H1 (cell line): ENCODE results near the gene AGAP1. TPM values are rescaled to one million over a fixed set of nuclear protein-coding genes. Genes with fewer than 3 reads are reported as not detected.

ENCODE experiments used
- CTCF ChIA-PET: fragments of 300-600 bp; sonication (Branson Sonifier 250); formaldehyde crosslinking; loops from one replicate; lab custom pipeline; 2021; ENCODE audit not compliant: partially characterized antibody; lab: Charles Lee
- POLR2A ChIA-PET: fragments of 300-600 bp; sonication (Branson Sonifier 250); formaldehyde crosslinking; loops from one replicate; lab custom pipeline; 2021; ENCODE audit warnings: inconsistent platforms; ENCODE audit not compliant: partially characterized antibody; lab: Charles Lee
- DNase-seq, 2 experiments: peaks; one replicate each; pipeline versions ENCODE4 v3.0.0 to v3.0.0-alpha.2; 2010 to 2022; ENCODE audit warnings: low spot score in 2 of 2, low read depth in 1 of 2, mixed read lengths in 1 of 2
- FAIRE-seq: peaks from 2 replicates; lab custom pipeline; 2011; peaks lifted over from hg19 to GRCh38; lab: Jason Lieb, UNC
- H2AFZ ChIP-seq: 2 replicates; pipeline ENCODE4 v1.8.1; 2012; ENCODE audit warnings: low read length, inconsistent platforms
- H2AK5ac ChIP-seq: 2 replicates; pipeline ENCODE4 v1.6.1; 2013; ENCODE audit warnings: low read depth, low read length
- H2BK120ac ChIP-seq: replicated peaks from 2 replicates; pipeline ENCODE3; 2013; ENCODE audit warnings: low read depth, low read length, inconsistent platforms
- H2BK12ac ChIP-seq: 2 replicates; pipeline ENCODE4 v1.6.1; 2013; ENCODE audit warnings: low read depth, low read length
- H2BK15ac ChIP-seq: 2 replicates; pipeline ENCODE4 v1.6.1; 2013; ENCODE audit warnings: low read length
- H2BK20ac ChIP-seq: 2 replicates; pipeline ENCODE4 v1.6.1; 2013; ENCODE audit warnings: low read length
- H2BK5ac ChIP-seq: 2 replicates; pipeline ENCODE4 v1.6.1; 2013; ENCODE audit warnings: low read depth, low read length
- H3K14ac ChIP-seq: 2 replicates; pipeline ENCODE4 v1.6.1; 2013; ENCODE audit warnings: inconsistent platforms; ENCODE audit not compliant: insufficient read length
- H3K18ac ChIP-seq: 2 replicates; pipeline ENCODE4 v1.6.1; 2013; ENCODE audit warnings: low read length; ENCODE audit errors: extremely low read depth
- H3K23ac ChIP-seq: 2 replicates; pipeline ENCODE4 v1.6.1; 2013; ENCODE audit warnings: inconsistent platforms; ENCODE audit not compliant: insufficient read length
- H3K23me2 ChIP-seq: 2 replicates; pipeline ENCODE4 v1.6.1; 2013; ENCODE audit warnings: low read depth, low read length
- H3K27ac ChIP-seq: 2 replicates; pipeline ENCODE4 v1.6.1; 2011; ENCODE audit warnings: low read depth, low read length, inconsistent platforms
- H3K27me3 ChIP-seq, 4 experiments: replicated peaks in 1 of 4; 1 replicate in 1 of 4; 2 replicates in 3 of 4; pipeline versions ENCODE4 v1.6.1 to v1.8.1; 2011 to 2013; ENCODE audit warnings: low read length in 3 of 4, mild to moderate bottlenecking in 3 of 4, inconsistent platforms in 2 of 4, mixed read lengths in 2 of 4, moderate library complexity in 1 of 4; ENCODE audit not compliant: control insufficient read depth in 3 of 4, insufficient read depth in 3 of 4; ENCODE audit errors: extremely low read depth in 1 of 4
- H3K36me3 ChIP-seq, 4 experiments: 2 replicates each; pipeline versions ENCODE4 v1.6.1 to v1.8.1; 2011 to 2013; ENCODE audit warnings: mild to moderate bottlenecking in 4 of 4, low read length in 3 of 4, moderate library complexity in 2 of 4, control low read depth in 1 of 4, inconsistent platforms in 1 of 4; ENCODE audit not compliant: insufficient read depth in 4 of 4, control insufficient read depth in 2 of 4
- H3K4ac ChIP-seq: replicated peaks from 2 replicates; pipeline ENCODE3; 2013; ENCODE audit warnings: low read length, low read depth, mixed read lengths, inconsistent platforms; ENCODE audit not compliant: insufficient read length
- H3K4me1 ChIP-seq, 4 experiments: replicated peaks in 1 of 4; 1 replicate in 1 of 4; 2 replicates in 3 of 4; pipeline versions ENCODE4 v1.6.1 to v1.8.1; 2011 to 2013; ENCODE audit warnings: low read length in 3 of 4, inconsistent platforms in 2 of 4, mixed read lengths in 1 of 4; ENCODE audit not compliant: insufficient read depth in 4 of 4, control insufficient read depth in 3 of 4
- H3K4me2 ChIP-seq, 2 experiments: 2 replicates each; pipeline versions ENCODE4 v1.6.1 to v1.8.1; 2011 to 2013; ENCODE audit warnings: low read depth in 2 of 2, low read length in 2 of 2, control low read depth in 1 of 2, inconsistent platforms in 1 of 2, mild to moderate bottlenecking in 1 of 2; ENCODE audit not compliant: insufficient read depth in 1 of 2
- H3K4me3 ChIP-seq, 4 experiments: fragments of 200-600, 300-600 bp in 1 of 4; sonication (generic), shearing (Covaris generic), sonication (Bioruptor Twin) in 1 of 4; 2 replicates each; pipeline versions ENCODE4 v1.5.1 to v1.8.1; 2011 to 2016; ENCODE audit warnings: low read length in 4 of 4, low read depth in 3 of 4, control low read depth in 2 of 4, inconsistent platforms in 2 of 4, mild to moderate bottlenecking in 2 of 4, mixed read lengths in 1 of 4, moderate library complexity in 1 of 4; ENCODE audit not compliant: insufficient read depth in 2 of 4; ENCODE audit errors: extremely low read depth in 1 of 4
- H3K56ac ChIP-seq: replicated peaks from 2 replicates; pipeline ENCODE3; 2013; ENCODE audit warnings: low read depth, mild to moderate bottlenecking, mixed read lengths, low read length, inconsistent platforms; ENCODE audit not compliant: insufficient read length
- H3K79me1 ChIP-seq: 2 replicates; pipeline ENCODE4 v1.6.1; 2013; ENCODE audit warnings: low read depth, low read length, control low read depth
- H3K79me2 ChIP-seq, 2 experiments: 2 replicates each; pipeline versions ENCODE4 v1.6.1 to v1.8.1; 2012 to 2013; ENCODE audit warnings: low read length in 2 of 2, mild to moderate bottlenecking in 2 of 2, inconsistent platforms in 1 of 2; ENCODE audit not compliant: insufficient read depth in 2 of 2, control insufficient read depth in 1 of 2
- H3K9ac ChIP-seq, 4 experiments: replicated peaks in 1 of 4; 1 replicate in 1 of 4; 2 replicates in 3 of 4; pipeline versions ENCODE4 v1.6.1 to v1.8.1; 2011 to 2013; ENCODE audit warnings: low read depth in 3 of 4, low read length in 3 of 4, control low read depth in 2 of 4, mild to moderate bottlenecking in 2 of 4, moderate library complexity in 2 of 4, inconsistent platforms in 1 of 4; ENCODE audit errors: extremely low read depth in 1 of 4
- H3K9me3 ChIP-seq, 2 experiments: 2 replicates each; pipeline versions ENCODE4 v1.6.1 to v1.8.1; 2012 to 2013; ENCODE audit warnings: mild to moderate bottlenecking in 2 of 2, moderate library complexity in 2 of 2, control low read depth in 1 of 2, inconsistent platforms in 1 of 2, low read depth in 1 of 2, low read length in 1 of 2, mixed read lengths in 1 of 2; ENCODE audit not compliant: insufficient read depth in 2 of 2
- H4K20me1 ChIP-seq, 2 experiments: replicated peaks in 1 of 2; 2 replicates each; pipeline versions ENCODE3 to v1.8.1; 2011 to 2013; ENCODE audit warnings: inconsistent platforms in 2 of 2, low read length in 2 of 2, mild to moderate bottlenecking in 1 of 2; ENCODE audit not compliant: insufficient read depth in 2 of 2, control insufficient read depth in 1 of 2
- H4K5ac ChIP-seq: 2 replicates; pipeline ENCODE4 v1.6.1; 2013; ENCODE audit warnings: low read length, low read depth, mixed read lengths, inconsistent platforms; ENCODE audit not compliant: insufficient read length
- H4K8ac ChIP-seq: 2 replicates; pipeline ENCODE4 v1.8.0; 2013; ENCODE audit warnings: mild to moderate bottlenecking, moderate library complexity, low read length, inconsistent platforms; ENCODE audit not compliant: insufficient read depth; ENCODE audit errors: extremely low read depth
- H4K91ac ChIP-seq: replicated peaks from 2 replicates; pipeline ENCODE3; 2013; ENCODE audit warnings: low read length, mixed read lengths, inconsistent platforms; ENCODE audit not compliant: insufficient read length
- CBX5 ChIP-seq: fragments of 300-800, 300-1000 bp; sonication (generic); IDR thresholded peaks from 2 replicates; pipeline ENCODE4 v1.7.1; 2016; ENCODE audit warnings: antibody characterized with exemption, low read length, low read depth
- CBX8 ChIP-seq: fragments of 300-800, 300-1000 bp; sonication (generic); IDR thresholded peaks from 2 replicates; pipeline ENCODE4 v1.7.1; 2016; ENCODE audit warnings: low read depth, low read length, borderline replicate concordance
- HDAC6 ChIP-seq: IDR thresholded peaks from one replicate; pipeline ENCODE4 v1.7.1; 2012; ENCODE audit warnings: low read depth, mild to moderate bottlenecking, inconsistent platforms, low read length, moderate library complexity
- POU5F1 ChIP-seq: IDR thresholded peaks from 2 replicates; pipeline ENCODE4 v1.6.1; 2011; ENCODE audit warnings: low read depth, mild to moderate bottlenecking, low read length, moderate library complexity
- RBBP5 ChIP-seq: IDR thresholded peaks from 2 replicates; pipeline ENCODE4 v1.7.1; 2012; ENCODE audit warnings: low read depth, mild to moderate bottlenecking, inconsistent platforms, low read length, moderate library complexity, borderline replicate concordance
- RFX5 ChIP-seq: IDR thresholded peaks from 2 replicates; pipeline ENCODE4 v1.6.1; 2011; ENCODE audit warnings: low read depth, low read length, improper control_type of control experiment, borderline replicate concordance
- SAP30 ChIP-seq: fragments of 300-600 bp; sonication (generic); IDR thresholded peaks from 2 replicates; pipeline ENCODE4 v1.7.1; 2012; ENCODE audit warnings: low read length, moderate library complexity, mild to moderate bottlenecking, inconsistent platforms; ENCODE audit not compliant: insufficient read depth, insufficient replicate concordance
- SIRT6 ChIP-seq: IDR thresholded peaks from one replicate; pipeline ENCODE4 v1.7.1; 2012; ENCODE audit warnings: low read length, inconsistent platforms
- YY1 ChIP-seq: IDR thresholded peaks from 2 replicates; pipeline ENCODE4 v1.6.1; 2011; ENCODE audit warnings: low read depth, mild to moderate bottlenecking, low read length
- ZNF274 ChIP-seq: IDR thresholded peaks from 2 replicates; pipeline ENCODE4 v1.7.0; 2012; ENCODE audit warnings: low read length, borderline replicate concordance; ENCODE audit errors: extremely low read depth
- WGBS, 2 experiments: shearing (Covaris generic) in 1 of 2; methylation state at CpG; one replicate each; pipeline versions ENCODE4 v1.1.6 to v1.1.7; 2013 to 2015; ENCODE audit warnings: low lambda C conversion rate in 2 of 2, mixed read lengths in 2 of 2, inconsistent platforms in 1 of 2, low coverage in 1 of 2, missing lambda C conversion rate in 1 of 2; ENCODE audit not compliant: insufficient replicate concordance in 2 of 2, insufficient coverage in 1 of 2, insufficient read length in 1 of 2; ENCODE audit errors: extremely low coverage in 1 of 2, missing lambda C conversion rate in 1 of 2; 5-methylcytosine and 5-hydroxymethylcytosine counted together
- polyA plus RNA-seq, 7 experiments: library from polyadenylated mRNA; depleted of rRNA in 3 of 7; stranded (reverse) in 5 of 7; unstranded in 2 of 7; fragments of >200 nt in 5 of 7; fragments of 200-250 nt in 2 of 7; gene quantifications; 1 replicate in 5 of 7; 2 replicates in 1 of 7; 4 replicates in 1 of 7; pipeline versions ENCODE4 v1.2.1 to v1.2.3, GENCODE V29; 2011 to 2013; ENCODE audit warnings: missing spikeins in 2 of 7, mixed read lengths in 2 of 7
- total RNA-seq: library from RNA; stranded (reverse); fragmentation: NEBNext Ultra II Directional; extraction: Animal tissue kit (Norgen Biotek cat#: 25700); gene quantifications from 2 replicates; pipeline ENCODE4 v1.2.1, GENCODE V29; 2021
- TF ChIP-seq, protein P1 (sequence below), 3 experiments: IDR thresholded peaks; 1 replicate in 2 of 3; 2 replicates in 1 of 3; pipeline versions ENCODE4 v1.5.1 to v1.6.1; 2011; ENCODE audit warnings: low read length in 3 of 3, mild to moderate bottlenecking in 3 of 3, inconsistent platforms in 2 of 3, low read depth in 1 of 3, moderate library complexity in 1 of 3; ENCODE audit not compliant: insufficient read depth in 1 of 3; ENCODE audit errors: control extremely low read depth in 1 of 3

The AGAP1 gene
- total and polyA plus RNA-seq, 2 of the 8 experiments (the other 6 are each of a cell fraction or from before 2014, with no cell fraction given): 18.1 to 39.4 TPM

GRCh38 chr2:235804676-235805075 lies 310.8 kb downstream of the AGAP1 start:
- no peak overlapping the region for H3K9ac ChIP-seq
- ChIA-PET POLR2A (interaction anchor here (1.7 kb wide), 1 partner anchor 10 kb away, joined by 6 read pairs; no protein-coding TSS in a partner anchor), CTCF (interaction anchor here (0.9 to 1.4 kb wide), 2 partner anchors 17 to 26 kb away, joined by 3 to 6 read pairs; no protein-coding TSS in a partner anchor)
- peaks cover 7% of the 10 kb centered on the region; the same call in 1 of the 2 replicates for H3K23me2 ChIP-seq
- peaks cover 0 to 9% of the 10 kb centered on the region in 2 experiments for H4K20me1 ChIP-seq
- H4K5ac ChIP-seq: no peak overlapping the region
- no peak overlapping the region for H3K4ac ChIP-seq
- H2BK12ac ChIP-seq: no peak overlapping the region
- peaks cover 3 to 19% (median 13%) of the 10 kb centered on the region in 4 experiments; a peak in 7 of 8 replicates for H3K36me3 ChIP-seq
- no peaks in the 10 kb centered on the region for H3K79me1 ChIP-seq
- no peak overlapping the region for H3K4me3 ChIP-seq
- H3K23ac ChIP-seq: no peak overlapping the region
- peaks cover 2 to 7% (median 5%) of the 10 kb centered on the region in 4 experiments; a peak in 2 of 7 replicates for H3K4me1 ChIP-seq
- no peak overlapping the region for H2AFZ ChIP-seq
- H3K9me3 ChIP-seq: peaks cover 0 to 3% of the 10 kb centered on the region in 2 experiments; a peak in 1 of 4 replicates
- H3K27ac ChIP-seq: no peak overlapping the region
- H3K18ac ChIP-seq: no peak overlapping the region
- H4K8ac ChIP-seq: no peak overlapping the region
- no peak overlapping the region for H3K14ac ChIP-seq
- no peak overlapping the region for H2BK20ac ChIP-seq
- FAIRE-seq: no peak
- H2AK5ac ChIP-seq: no peak overlapping the region
- no peak overlapping the region for H3K4me2 ChIP-seq
- no peak overlapping the region for H4K91ac ChIP-seq
- no peak overlapping the region for H2BK15ac ChIP-seq
- no peak overlapping the region for H3K56ac ChIP-seq
- no peak overlapping the region for H2BK120ac ChIP-seq
- H3K79me2 ChIP-seq: no peaks in the 10 kb centered on the region
- no peaks in the 10 kb centered on the region; a peak in 1 of 7 replicates for H3K27me3 ChIP-seq
- 86% methylated on average over 6 of the region's 6 CpGs; no CpG with 5 or more reads in 1 of the 2 experiments for WGBS, 2 experiments
- no peak overlapping the region for H2BK5ac ChIP-seq
- DNase-seq: no peak
- TF ChIP-seq, protein P1, sequence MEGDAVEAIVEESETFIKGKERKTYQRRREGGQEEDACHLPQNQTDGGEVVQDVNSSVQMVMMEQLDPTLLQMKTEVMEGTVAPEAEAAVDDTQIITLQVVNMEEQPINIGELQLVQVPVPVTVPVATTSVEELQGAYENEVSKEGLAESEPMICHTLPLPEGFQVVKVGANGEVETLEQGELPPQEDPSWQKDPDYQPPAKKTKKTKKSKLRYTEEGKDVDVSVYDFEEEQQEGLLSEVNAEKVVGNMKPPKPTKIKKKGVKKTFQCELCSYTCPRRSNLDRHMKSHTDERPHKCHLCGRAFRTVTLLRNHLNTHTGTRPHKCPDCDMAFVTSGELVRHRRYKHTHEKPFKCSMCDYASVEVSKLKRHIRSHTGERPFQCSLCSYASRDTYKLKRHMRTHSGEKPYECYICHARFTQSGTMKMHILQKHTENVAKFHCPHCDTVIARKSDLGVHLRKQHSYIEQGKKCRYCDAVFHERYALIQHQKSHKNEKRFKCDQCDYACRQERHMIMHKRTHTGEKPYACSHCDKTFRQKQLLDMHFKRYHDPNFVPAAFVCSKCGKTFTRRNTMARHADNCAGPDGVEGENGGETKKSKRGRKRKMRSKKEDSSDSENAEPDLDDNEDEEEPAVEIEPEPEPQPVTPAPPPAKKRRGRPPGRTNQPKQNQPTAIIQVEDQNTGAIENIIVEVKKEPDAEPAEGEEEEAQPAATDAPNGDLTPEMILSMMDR (IDR thresholded peaks at IDR 0.05; ENCODE audit: control extremely low read depth in 1 of 3, insufficient read depth in 1 of 3, low read depth in 1 of 3, low read length in 3 of 3): no peak
- TF ChIP-seq ZNF274: no peak
- no peak for TF ChIP-seq SAP30
- TF ChIP-seq CBX5: no peak
- TF ChIP-seq CBX8: no peak
- no peak for TF ChIP-seq SIRT6
- no peak for TF ChIP-seq RBBP5
- no peak for TF ChIP-seq POU5F1
- TF ChIP-seq YY1: no peak
- TF ChIP-seq HDAC6: no peak
- TF ChIP-seq RFX5: no peak
